Testis (tissue), 3 donors: ENCODE data around the gene ATXN7L1. TPM values are rescaled to one million over a fixed set of nuclear protein-coding genes. Genes with fewer than 3 reads are reported as not detected.
"Not testable (repeated sequence)": the region's sequence is repeated elsewhere in the genome, so short reads cannot be mapped to it uniquely, and the experiment has no call there.

Source experiments
- DNase-seq: peaks from one replicate; pipeline ENCODE4 v3.0.0-alpha.2; 2019
- H3K27ac ChIP-seq, 2 donors: fragments of 200-600 bp; sonication (generic); one replicate each; pipeline ENCODE4 v1.5.1; 2019
- H3K27me3 ChIP-seq: fragments of 200-600 bp; sonication (generic); one replicate; pipeline ENCODE4 v1.5.1; 2019
- H3K36me3 ChIP-seq: fragments of 200-600 bp; sonication (generic); one replicate; pipeline ENCODE4 v1.5.1; 2017; ENCODE audit warnings: low read depth; ENCODE audit errors: missing control alignments
- H3K4me1 ChIP-seq: fragments of 200-600 bp; sonication (generic); one replicate; pipeline ENCODE4 v1.5.1; 2019
- H3K4me3 ChIP-seq, 2 donors: fragments of 200-600 bp; sonication (generic); one replicate each; pipeline ENCODE4 v1.5.1; 2017 to 2019
- H3K9me3 ChIP-seq: fragments of 200-600 bp; sonication (generic); one replicate; pipeline ENCODE4 v1.5.1; 2017
- POLR2A ChIP-seq: fragments of 450-650 bp; IDR thresholded peaks from one replicate; pipeline ENCODE4 v1.6.1; 2017; ENCODE audit warnings: antibody characterized with exemption, mild to moderate bottlenecking, moderate library complexity
- whole genome bisulfite sequencing, 2 donors: methylation state at CpG; one replicate each; pipeline ENCODE4 v1.1.5; 2018; 5-methylcytosine and 5-hydroxymethylcytosine counted together
- intact Hi-C: fragments of 100-400 bp; cut with DNase I; formaldehyde crosslinking; loops from one replicate; pipeline ENCODE4 v1.15.1; 2023; ENCODE audit warnings: low total_unique reads
- polyA plus RNA-seq: library from polyadenylated mRNA; stranded (reverse); fragments of 350-450 nt; fragmentation: Illumina TruSeq; extraction: RNeasy Lipid Tissue Mini Kit (QIAGEN cat#74804); gene quantifications from one replicate; pipeline ENCODE4 v1.2.3, GENCODE V29; 2014; ENCODE audit warnings: low read depth, low replicate concordance; ENCODE audit not compliant: insufficient read depth
- total RNA-seq, 2 donors: library from RNA; depleted of rRNA; stranded (reverse); fragments of >200 nt; gene quantifications; one replicate each; pipeline ENCODE4 v1.2.3, GENCODE V29; 2016
- TF ChIP-seq, protein P1 (sequence below), 3 experiments: fragments of 450-650 bp in 2 of 3; fragments of 200-600 bp in 1 of 3; sonication (generic) in 1 of 3; IDR thresholded peaks; one replicate each; pipeline ENCODE4 v1.5.1; 2016 to 2019; ENCODE audit warnings: antibody characterized with exemption in 3 of 3, mild to moderate bottlenecking in 2 of 3, moderate library complexity in 1 of 3

ATXN7L1 gene
- total and polyA plus RNA-seq, 3 donors from 2014 or later = 35.7 to 61.7 (median 35.9) TPM

GRCh38 chr7:105712877-105713276 is 163.5 kb downstream of the ATXN7L1 start:
- H3K27me3 ChIP-seq = no peaks in the 10 kb centered on the region
- no peak for TF ChIP-seq POLR2A
- TF ChIP-seq, protein P1, sequence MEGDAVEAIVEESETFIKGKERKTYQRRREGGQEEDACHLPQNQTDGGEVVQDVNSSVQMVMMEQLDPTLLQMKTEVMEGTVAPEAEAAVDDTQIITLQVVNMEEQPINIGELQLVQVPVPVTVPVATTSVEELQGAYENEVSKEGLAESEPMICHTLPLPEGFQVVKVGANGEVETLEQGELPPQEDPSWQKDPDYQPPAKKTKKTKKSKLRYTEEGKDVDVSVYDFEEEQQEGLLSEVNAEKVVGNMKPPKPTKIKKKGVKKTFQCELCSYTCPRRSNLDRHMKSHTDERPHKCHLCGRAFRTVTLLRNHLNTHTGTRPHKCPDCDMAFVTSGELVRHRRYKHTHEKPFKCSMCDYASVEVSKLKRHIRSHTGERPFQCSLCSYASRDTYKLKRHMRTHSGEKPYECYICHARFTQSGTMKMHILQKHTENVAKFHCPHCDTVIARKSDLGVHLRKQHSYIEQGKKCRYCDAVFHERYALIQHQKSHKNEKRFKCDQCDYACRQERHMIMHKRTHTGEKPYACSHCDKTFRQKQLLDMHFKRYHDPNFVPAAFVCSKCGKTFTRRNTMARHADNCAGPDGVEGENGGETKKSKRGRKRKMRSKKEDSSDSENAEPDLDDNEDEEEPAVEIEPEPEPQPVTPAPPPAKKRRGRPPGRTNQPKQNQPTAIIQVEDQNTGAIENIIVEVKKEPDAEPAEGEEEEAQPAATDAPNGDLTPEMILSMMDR (IDR thresholded peaks at IDR 0.05) = no peak
- WGBS, 2 donors = 85 to 86% methylated on average over 3 of the region's 3 CpGs
- no peaks in the 10 kb centered on the region for H3K4me1 ChIP-seq
- H3K27ac ChIP-seq = no peak overlapping the region
- intact Hi-C loops = no loop called here
- H3K36me3 ChIP-seq = no peaks in the 10 kb centered on the region
- no peak for DNase-seq
- H3K9me3 ChIP-seq = no peaks in the 10 kb centered on the region
- no peak overlapping the region for H3K4me3 ChIP-seq

GRCh38 chr7:105711726-105712402 is 164.5 kb downstream of the ATXN7L1 start:
- Histone ChIP-seq H3K4me1 (peaks cover 2% of the 10 kb centered on the region), H3K27ac (no peak overlapping the region), H3K27me3 (no peaks in the 10 kb centered on the region), H3K4me3 (no peak overlapping the region), H3K36me3 (no peaks in the 10 kb centered on the region), H3K9me3 (no peaks in the 10 kb centered on the region)
- DNase-seq = no peak
- WGBS, 2 donors = 92 to 100% methylated on average over 1 to 5 of the region's 5 CpGs
- intact Hi-C loops = no loop called here
- no peak for TF ChIP-seq POLR2A
- TF ChIP-seq, protein P1 (IDR thresholded peaks at IDR 0.05) = no peak

DNA sequence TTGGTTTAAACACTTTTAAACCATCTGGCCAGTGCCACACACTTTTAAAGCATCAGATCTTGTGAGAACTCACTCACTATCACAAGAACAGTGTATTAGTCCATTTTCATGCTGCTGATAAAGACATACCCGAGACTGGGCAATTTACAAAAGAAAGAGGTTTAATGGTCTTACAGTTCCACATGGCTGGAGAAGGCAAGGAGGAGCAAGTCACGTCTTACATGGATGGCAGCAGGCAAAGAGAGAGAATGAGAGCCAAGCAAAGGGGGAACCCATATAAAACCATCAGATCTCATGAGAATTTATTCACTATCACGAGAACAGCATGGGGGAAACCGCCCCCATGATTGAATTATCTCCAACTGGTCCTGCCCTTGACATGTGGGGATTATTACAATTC is 165.7 kb downstream of the ATXN7L1 start:
- H3K4me3 ChIP-seq, H3K4me1 ChIP-seq, H3K36me3 ChIP-seq, H3K27me3 ChIP-seq, H3K9me3 ChIP-seq, H3K27ac ChIP-seq, DNase-seq, intact Hi-C loops: not testable (repeated sequence)
- 86 to 96% methylated on average over 4 of the region's 4 CpGs for WGBS, 2 donors

DNA sequence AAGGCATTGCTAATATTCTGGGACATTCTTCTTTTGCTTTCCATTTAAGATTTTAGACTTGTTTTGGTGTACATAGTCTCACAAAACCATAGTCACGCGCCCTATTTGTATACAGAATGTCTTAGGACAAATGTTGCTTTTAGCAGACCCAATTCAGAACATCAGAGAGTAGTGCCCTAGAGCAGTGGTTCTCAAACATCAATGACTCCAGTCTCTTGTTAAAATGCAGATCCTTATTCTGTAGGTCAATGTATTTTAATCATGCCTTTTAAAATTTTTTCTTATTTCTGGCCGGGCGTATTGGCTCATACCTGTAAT is 167.7 kb downstream of the ATXN7L1 start:
- intact Hi-C loops = no loop called here
- 94 to 98% methylated on average over 4 of the region's 4 CpGs for WGBS, 2 donors
- Histone ChIP-seq H3K9me3 (no peaks in the 10 kb centered on the region), H3K27ac (no peak overlapping the region), H3K27me3 (no peaks in the 10 kb centered on the region), H3K4me1 (peaks cover 7% of the 10 kb centered on the region), H3K36me3 (no peaks in the 10 kb centered on the region), H3K4me3 (no peak overlapping the region)
- no peak for DNase-seq
- TF ChIP-seq, protein P1 (IDR thresholded peaks at IDR 0.05) = no peak
- no peak for TF ChIP-seq POLR2A

GRCh38 chr7:105707967-105708762 is 168.2 kb downstream of the ATXN7L1 start:
- peak; percentile 56 for DNase-seq
- Histone ChIP-seq H3K36me3 (no peaks in the 10 kb centered on the region), H3K27ac (no peak overlapping the region), H3K4me1 (peaks cover 7% of the 10 kb centered on the region), H3K4me3 (no peak overlapping the region), H3K9me3 (no peaks in the 10 kb centered on the region), H3K27me3 (no peaks in the 10 kb centered on the region)
- 45 to 53% methylated on average over 9 of the region's 9 CpGs for WGBS, 2 donors
- no peak for TF ChIP-seq POLR2A
- TF ChIP-seq, protein P1 (IDR thresholded peaks at IDR 0.05) = no peak
- intact Hi-C loops = no loop called here
